HepG2 (cell line): ENCODE measurements around the gene DCC. TPM values are rescaled to one million over a fixed set of nuclear protein-coding genes. Genes with fewer than 3 reads are reported as not detected.

ENCODE experiments used
- ATAC-seq: fragments of 200-7000 bp; cut with Tn5 transposase; 3 replicates; pipeline ENCODE4 v1.9.1; 2020; ENCODE audit warnings: mild to moderate bottlenecking, moderate library complexity
- BruUV-seq: library from RNA; stranded (reverse); fragments of 400-500 nt; replicated peaks from 2 replicates; lab custom pipeline; 2021; lab: Mats Ljungman, UMichigan
- CTCF ChIA-PET: fragments of 300-600 bp; formaldehyde crosslinking; extraction: SDS; loops from one replicate; lab custom pipeline; 2021; ENCODE audit warnings: low total read pairs, inconsistent platforms, low intra/inter-chr PET ratio; lab: Yijun Ruan, JAX
- POLR2A ChIA-PET: fragments of 350-600 bp; sonication (Branson Sonifier 250); formaldehyde crosslinking; loops from one replicate; lab custom pipeline; 2020; ENCODE audit warnings: antibody characterized with exemption, inconsistent platforms; lab: Yijun Ruan, JAX
- DNase-seq: peaks from one replicate; pipeline ENCODE4 v3.0.0-alpha.2; 2015; ENCODE audit warnings: low spot score
- FAIRE-seq: peaks from 3 replicates; lab custom pipeline; 2011; peaks lifted over from hg19 to GRCh38; lab: Jason Lieb, UNC
- H2AFZ ChIP-seq: one replicate; pipeline ENCODE4 v1.6.1; 2011; ENCODE audit warnings: low read length, inconsistent platforms
- H3K27ac ChIP-seq: fragments of 300-600 bp; 3 replicates; pipeline ENCODE4 v1.8.0; 2011; ENCODE audit warnings: mixed run types, mild to moderate bottlenecking, mixed read lengths, low read length, inconsistent platforms; ENCODE audit not compliant: insufficient read depth; ENCODE audit errors: extremely low read length
- H3K27me3 ChIP-seq, 2 experiments: fragments of 200-600 bp in 1 of 2; 2 replicates in 1 of 2; 3 replicates in 1 of 2; pipeline versions ENCODE4 v1.6.0 to v1.8.0; 2011; ENCODE audit warnings: low read length in 2 of 2, mild to moderate bottlenecking in 2 of 2, moderate library complexity in 2 of 2, inconsistent platforms in 1 of 2; ENCODE audit not compliant: insufficient read depth in 2 of 2, control insufficient read depth in 1 of 2
- H3K36me3 ChIP-seq, 2 experiments: fragments of 200-600 bp in 1 of 2; replicated peaks in 1 of 2; 2 replicates in 1 of 2; 3 replicates in 1 of 2; pipeline versions ENCODE4 v1.5.1 to v1.8.0; 2011; ENCODE audit warnings: low read length in 2 of 2, inconsistent platforms in 1 of 2; ENCODE audit not compliant: insufficient read depth in 2 of 2, control insufficient read depth in 1 of 2
- H3K4me1 ChIP-seq: 2 replicates; pipeline ENCODE4 v1.5.1; 2012; ENCODE audit warnings: low read length, inconsistent platforms; ENCODE audit not compliant: insufficient read depth
- H3K4me2 ChIP-seq: 2 replicates; pipeline ENCODE4 v1.6.0; 2011; ENCODE audit warnings: low read depth, low read length, inconsistent platforms
- H3K4me3 ChIP-seq, 3 experiments: fragments of 200-600 bp in 1 of 3; sonication (generic), shearing (Covaris generic) in 1 of 3; replicated peaks in 1 of 3; 2 replicates each; pipeline ENCODE4 v1.5.1; 2011 to 2016; ENCODE audit warnings: low read length in 3 of 3, inconsistent platforms in 2 of 3, low read depth in 2 of 3, mild to moderate bottlenecking in 2 of 3, control low read depth in 1 of 3, mixed read lengths in 1 of 3; ENCODE audit not compliant: insufficient read depth in 1 of 3
- H3K79me2 ChIP-seq: one replicate; pipeline ENCODE4 v1.6.1; 2011; ENCODE audit warnings: low read length, inconsistent platforms; ENCODE audit not compliant: insufficient read depth
- H3K9ac ChIP-seq: 2 replicates; pipeline ENCODE4 v1.6.0; 2011; ENCODE audit warnings: mild to moderate bottlenecking, low read depth, low read length, inconsistent platforms; ENCODE audit not compliant: insufficient read depth
- H3K9me3 ChIP-seq: 2 replicates; pipeline ENCODE4 v1.5.1; 2012; ENCODE audit warnings: mild to moderate bottlenecking, low read length
- H4K20me1 ChIP-seq: 2 replicates; pipeline ENCODE4 v1.6.0; 2011; ENCODE audit warnings: inconsistent platforms, mild to moderate bottlenecking, low read length, moderate library complexity; ENCODE audit not compliant: insufficient read depth
- ASH2L ChIP-seq: fragments of 300-600, 200-600 bp; sonication (generic); IDR thresholded peaks from 2 replicates; pipeline ENCODE4 v1.7.0; 2017; ENCODE audit warnings: low read depth, mild to moderate bottlenecking, moderate library complexity, mixed read lengths, low read length; ENCODE audit not compliant: insufficient read length
- ATF2 ChIP-seq: sonication (generic); formaldehyde crosslinking; IDR thresholded peaks from 2 replicates; pipeline ENCODE4 v1.4.0; 2020; ENCODE audit warnings: missing genetic modification reagents
- CREM ChIP-seq, 2 experiments: sonication (generic) in 1 of 2; formaldehyde crosslinking in 1 of 2; IDR thresholded peaks; 2 replicates each; pipeline versions ENCODE4 v1.4.0 to v1.6.1; 2016 to 2020; ENCODE audit warnings: antibody characterized with exemption in 1 of 2, mild to moderate bottlenecking in 1 of 2, missing genetic modification reagents in 1 of 2
- DPF2 ChIP-seq: sonication (generic); formaldehyde crosslinking; IDR thresholded peaks from 2 replicates; pipeline ENCODE4 v1.4.0; 2020; ENCODE audit warnings: mild to moderate bottlenecking, low read depth, missing genetic modification reagents, borderline replicate concordance
- DRAP1 ChIP-seq: IDR thresholded peaks from 2 replicates; pipeline ENCODE4 v1.6.1; 2016; ENCODE audit warnings: missing genetic modification reagents, missing compliant biosample characterization
- ESRRA ChIP-seq: sonication (generic); formaldehyde crosslinking; IDR thresholded peaks from 2 replicates; pipeline ENCODE4 v1.5.1; 2020; ENCODE audit warnings: mild to moderate bottlenecking, low read depth, missing genetic modification reagents
- GPN1 ChIP-seq: sonication (generic); formaldehyde crosslinking; IDR thresholded peaks from 2 replicates; pipeline ENCODE4 v1.5.1; 2020; ENCODE audit warnings: missing genetic modification reagents, borderline replicate concordance
- KDM5B ChIP-seq: sonication (generic); formaldehyde crosslinking; IDR thresholded peaks from 2 replicates; pipeline ENCODE4 v1.4.0; 2020; ENCODE audit warnings: missing genetic modification reagents, mild to moderate bottlenecking, borderline replicate concordance
- RBFOX2 ChIP-seq: fragments of 200-400 bp; formaldehyde crosslinking; IDR thresholded peaks from 2 replicates; pipeline ENCODE4 v1.6.1; 2017; ENCODE audit warnings: low read depth, mild to moderate bottlenecking, low read length
- SP2 ChIP-seq: sonication (generic); formaldehyde crosslinking; IDR thresholded peaks from 2 replicates; pipeline ENCODE4 v1.5.1; 2020; ENCODE audit warnings: mild to moderate bottlenecking, missing genetic modification reagents
- TERF1 ChIP-seq: sonication (generic); formaldehyde crosslinking; IDR thresholded peaks from 2 replicates; pipeline ENCODE4 v1.8.0; 2022; ENCODE audit warnings: mild to moderate bottlenecking, missing genetic modification reagents, moderate library complexity
- TMF1 ChIP-seq: sonication (generic); formaldehyde crosslinking; IDR thresholded peaks from 2 replicates; pipeline ENCODE4 v1.8.1; 2022; ENCODE audit warnings: low read depth, missing genetic modification reagents
- YEATS4 ChIP-seq: sonication (generic); formaldehyde crosslinking; IDR thresholded peaks from 2 replicates; pipeline ENCODE4 v1.4.0; 2020; ENCODE audit warnings: missing genetic modification reagents, borderline replicate concordance
- ZMYM2 ChIP-seq: sonication (generic); formaldehyde crosslinking; IDR thresholded peaks from 2 replicates; pipeline ENCODE4 v1.8.0; 2022; ENCODE audit warnings: mild to moderate bottlenecking, missing genetic modification reagents
- ZNF251 ChIP-seq: sonication (generic); formaldehyde crosslinking; IDR thresholded peaks from 2 replicates; pipeline ENCODE4 v1.9.0; 2021; ENCODE audit warnings: mild to moderate bottlenecking, missing genetic modification reagents
- ZNF317 ChIP-seq: sonication (generic); formaldehyde crosslinking; IDR thresholded peaks from 2 replicates; pipeline ENCODE4 v1.5.0; 2020; ENCODE audit warnings: mild to moderate bottlenecking, missing genetic modification reagents
- ZNF343 ChIP-seq: sonication (generic); formaldehyde crosslinking; IDR thresholded peaks from 2 replicates; pipeline ENCODE4 v1.4.0; 2020; ENCODE audit warnings: mild to moderate bottlenecking, missing genetic modification reagents
- ZNF441 ChIP-seq: sonication (generic); formaldehyde crosslinking; IDR thresholded peaks from 2 replicates; pipeline ENCODE4 v1.7.0; 2021; ENCODE audit warnings: missing genetic modification reagents, borderline replicate concordance
- ZZZ3 ChIP-seq: sonication (generic); formaldehyde crosslinking; IDR thresholded peaks from 2 replicates; pipeline ENCODE4 v1.4.0; 2020; ENCODE audit warnings: missing genetic modification reagents, mild to moderate bottlenecking, borderline replicate concordance
- WGBS: methylation state at CpG from one replicate; pipeline ENCODE4 v1.1.6; 2017; ENCODE audit warnings: low lambda C conversion rate; 5-methylcytosine and 5-hydroxymethylcytosine counted together
- in situ Hi-C: cut with HindIII; loops from 2 replicates; pipeline ENCODE4 v1.10.0; 2017; ENCODE audit warnings: low pct_unique_long_range_greater_than_20kb; ENCODE audit not compliant: extremely low pct_ligation_motif_present
- intact Hi-C: fragments of 100-400 bp; cut with micrococcal nuclease; formaldehyde crosslinking; loops from one replicate; pipeline ENCODE4 v1.10.0; 2022; ENCODE audit not compliant: unreplicated experiment
- polyA plus RNA-seq, 8 experiments: library from polyadenylated mRNA; depleted of rRNA in 3 of 8; stranded (reverse) in 7 of 8; unstranded in 1 of 8; fragments of >200 nt; fragmentation: Illumina TruSeq in 4 of 8; extraction: Trizol in 4 of 8; gene quantifications; 2 replicates each; pipeline versions ENCODE4 v1.2.1 to v1.2.3, GENCODE V29; 2011 to 2016; ENCODE audit warnings: low read depth in 4 of 8, missing spikeins in 1 of 8, mixed read lengths in 1 of 8; ENCODE audit not compliant: insufficient read depth in 1 of 8
- total RNA-seq, 5 experiments: library from RNA; depleted of rRNA; stranded (reverse); fragments of >200 nt; fragmentation: Illumina TruSeq; extraction: Trizol; gene quantifications; 2 replicates each; pipeline ENCODE4 v1.2.3, GENCODE V29; 2016; ENCODE audit warnings: low read depth in 1 of 5

Gene DCC
- total and polyA plus RNA-seq, 2 of the 13 experiments (the other 11 are each of a cell fraction or from before 2014, with no cell fraction given) = not detected

- 2% methylated on average over 4 of the region's 4 CpGs for WGBS
- Histone ChIP-seq H3K9me3 (no peaks in the 10 kb centered on the region), H3K36me3 (no peaks in the 10 kb centered on the region), H2AFZ (no peak overlapping the region), H3K4me1 (no peaks in the 10 kb centered on the region), H3K27ac (no peak overlapping the region), H3K4me2 (no peak overlapping the region), H4K20me1 (no peaks in the 10 kb centered on the region), H3K27me3 (no peaks in the 10 kb centered on the region), H3K4me3 (no peak overlapping the region), H3K9ac (no peak overlapping the region), H3K79me2 (no peaks in the 10 kb centered on the region)
- DNase-seq = no peak
- BruUV-seq = no TSS peak
- FAIRE-seq = no peak
- ATAC-seq = no peak
- TF ChIP-seq GPN1 (CRISPR knock-in tag) (no peak), ZNF251 (CRISPR knock-in tag) (no peak), ESRRA (CRISPR knock-in tag) (no peak), SP2 (no peak), ZMYM2 (no peak), ATF2 (no peak), KDM5B (CRISPR knock-in tag) (no peak), DRAP1 (CRISPR knock-in tag) (no peak), ZNF317 (no peak), ZNF343 (no peak), ASH2L (no peak), TERF1 (CRISPR knock-in tag) (no peak), CREM (IDR thresholded peaks at IDR 0.05) (no peak), CREM (CRISPR knock-in tag; IDR thresholded peaks at IDR 0.05) (no peak), ZZZ3 (CRISPR knock-in tag) (no peak), ZNF441 (CRISPR knock-in tag) (no peak), TMF1 (CRISPR knock-in tag) (no peak), RBFOX2 (no peak), YEATS4 (CRISPR knock-in tag) (no peak), DPF2 (CRISPR knock-in tag) (no peak)
- POLR2A ChIA-PET = no interaction called here
- in situ Hi-C loops (no loop called here), intact Hi-C loops (no loop called here)
- CTCF ChIA-PET = no interaction called here
Observed at GRCh38 chr18:52439457-52439856, 99.5 kb downstream of the DCC start.
